Spleen (tissue), 11 donors: ENCODE measurements around the gene ERCC2. TPM values are rescaled to one million over a fixed set of nuclear protein-coding genes. Genes with fewer than 3 reads are reported as not detected.
"Not testable (repeated sequence)": the region's sequence is repeated elsewhere in the genome, so short reads cannot be mapped to it uniquely, and the experiment has no call there.

Experiments used
- DNase-seq: peaks from one replicate; pipeline ENCODE4 v3.0.0-alpha.2; 2020
- H3K27ac ChIP-seq, 8 donors: fragments of 200-600 bp; sonication (generic) in 7 of 8; 1 replicate in 4 of 8; 2 replicates in 4 of 8; pipeline versions ENCODE4 v1.5.0 to v1.8.0; 2016 to 2021; ENCODE audit warnings: inconsistent platforms in 4 of 8, mild to moderate bottlenecking in 4 of 8, moderate library complexity in 1 of 8
- H3K27me3 ChIP-seq, 7 donors: fragments of 200-600 bp; sonication (generic) in 6 of 7; replicated peaks in 1 of 7; 1 replicate in 4 of 7; 2 replicates in 3 of 7; pipeline versions ENCODE4 v1.5.0 to v1.8.0; 2016 to 2021; ENCODE audit warnings: inconsistent platforms in 3 of 7, mild to moderate bottlenecking in 1 of 7
- H3K36me3 ChIP-seq, 6 donors: fragments of 200-600 bp; sonication (generic) in 5 of 6; 1 replicate in 4 of 6; 2 replicates in 2 of 6; pipeline versions ENCODE4 v1.5.0 to v1.8.0; 2016 to 2021; ENCODE audit warnings: inconsistent platforms in 2 of 6
- H3K4me1 ChIP-seq, 6 donors: fragments of 200-600 bp; sonication (generic) in 5 of 6; 1 replicate in 3 of 6; 2 replicates in 3 of 6; pipeline versions ENCODE4 v1.5.0 to v1.8.0; 2016 to 2021; ENCODE audit warnings: inconsistent platforms in 3 of 6
- H3K4me3 ChIP-seq, 8 donors: fragments of 200-600 bp; sonication (generic) in 7 of 8; 1 replicate in 4 of 8; 2 replicates in 4 of 8; pipeline versions ENCODE4 v1.5.0 to v1.8.0; 2016 to 2021; ENCODE audit warnings: inconsistent platforms in 4 of 8, mild to moderate bottlenecking in 4 of 8, moderate library complexity in 2 of 8
- H3K9me3 ChIP-seq, 8 donors: fragments of 200-600 bp; sonication (generic) in 7 of 8; 1 replicate in 4 of 8; 2 replicates in 4 of 8; pipeline versions ENCODE4 v1.5.0 to v1.8.0; 2016 to 2021; ENCODE audit warnings: inconsistent platforms in 4 of 8
- CTCF ChIP-seq, 11 experiments: fragments of 200-600 bp in 7 of 11; fragments of 450-650 bp in 4 of 11; sonication (generic) in 4 of 11; IDR thresholded peaks in 8 of 11; conservative IDR thresholded peaks in 3 of 11; 1 replicate in 7 of 11; 2 replicates in 4 of 11; pipeline versions ENCODE4 v1.4.0 to v1.8.0; 2016 to 2021; ENCODE audit warnings: antibody characterized with exemption in 11 of 11, inconsistent platforms in 4 of 11, mild to moderate bottlenecking in 1 of 11
- POLR2A ChIP-seq, 3 donors: fragments of 450-650 bp; IDR thresholded peaks; one replicate each; pipeline ENCODE4 v1.5.1; 2017; ENCODE audit warnings: antibody characterized with exemption in 3 of 3, mild to moderate bottlenecking in 1 of 3
- POLR2AphosphoS5 ChIP-seq, 3 donors: sonication (generic); formaldehyde crosslinking; IDR thresholded peaks; one replicate each; pipeline ENCODE4 v1.5.1; 2017; ENCODE audit warnings: antibody characterized with exemption in 3 of 3
- WGBS, 5 donors: extraction: QIAGEN DNeasy Blood & Tissue Kit in 3 of 5; methylation state at CpG; one replicate each; pipeline versions ENCODE4 v1.1.5 to v1.1.7; 2013 to 2018; 5-methylcytosine and 5-hydroxymethylcytosine counted together
- intact Hi-C: fragments of 100-400 bp; cut with DNase I; formaldehyde crosslinking; loops from one replicate; pipeline ENCODE4 v1.15.0; 2023; ENCODE audit warnings: low total_unique reads
- polyA plus RNA-seq, 3 donors: library from polyadenylated mRNA; stranded (reverse); fragments of 200-250 nt; gene quantifications; one replicate each; pipeline ENCODE4 v1.2.1, GENCODE V29; 2013
- total RNA-seq, 7 donors: library from RNA; depleted of rRNA in 3 of 7; stranded (reverse); fragments of >200 nt in 3 of 7; fragmentation: NEBNext Ultra II Directional in 4 of 7; extraction: Animal tissue kit (Norgen Biotek cat#: 25700) in 4 of 7; gene quantifications; one replicate each; pipeline versions ENCODE4 v1.1.0 to v1.2.1, GENCODE V29; 2016 to 2021
- donor health status: healthy with polysubstance abuse.
- donor health status: DM: no; HTN: no; CAD: no; lungs with moderate emphysema.
- donor health status: DM: no; HTN: no; CAD: no.
- donor health status: Bipolar disorder and iron deficiency.
- donor health status: healthy.
- donor health status: DM: no; HTN: no; CAD: no.
- donor health status: DM: yes; HTN: yes; CAD: no.

Gene ERCC2
- total and polyA plus RNA-seq, 10 donors, result 11.5 to 22.1 (median 16.0) TPM

- H3K27me3 ChIP-seq, result no peaks in the 10 kb centered on the region
- H3K27ac ChIP-seq, result no peak overlapping the region
- peaks cover 4 to 42% (median 28%) of the 10 kb centered on the region in 6 donors for H3K4me1 ChIP-seq
- 68 to 96% (median 92%) methylated on average over 4 of the region's 4 CpGs for WGBS, 5 donors
- intact Hi-C loops, result no loop called here
- TF ChIP-seq CTCF (IDR thresholded peaks at IDR 0.05 in 8 of 11, conservative IDR thresholded peaks at IDR 0.05 in 3 of 11) (no peak), POLR2A (IDR thresholded peaks at IDR 0.05) (no peak), POLR2AphosphoS5 (IDR thresholded peaks at IDR 0.05) (no peak)
- no peak overlapping the region for H3K4me3 ChIP-seq
- peaks cover 0 to 100% (median 55%) of the 10 kb centered on the region in 6 donors for H3K36me3 ChIP-seq
- H3K9me3 ChIP-seq, result no peaks in the 10 kb centered on the region
- DNase-seq, result no peak
These were observed 46.8 kb upstream of the ERCC2 start for GRCh38 chr19:45417151-45417550.

- Histone ChIP-seq H3K4me3 (no peak overlapping the region), H3K36me3 (peaks cover 0 to 86% (median 46%) of the 10 kb centered on the region in 6 donors), H3K27ac (no peak overlapping the region), H3K4me1 (peaks cover 2 to 23% (median 15%) of the 10 kb centered on the region in 6 donors), H3K27me3 (no peaks in the 10 kb centered on the region), H3K9me3 (no peaks in the 10 kb centered on the region)
- 91 to 100% (median 93%) methylated on average over 8 of the region's 8 CpGs for WGBS, 5 donors
- intact Hi-C loops, result no loop called here
- DNase-seq, result no peak
- TF ChIP-seq CTCF (IDR thresholded peaks at IDR 0.05 in 8 of 11, conservative IDR thresholded peaks at IDR 0.05 in 3 of 11), result no peak
- no peak for TF ChIP-seq POLR2AphosphoS5 (IDR thresholded peaks at IDR 0.05)
- TF ChIP-seq POLR2A (IDR thresholded peaks at IDR 0.05), result no peak
These were observed 44.1 kb upstream of the ERCC2 start for GRCh38 chr19:45414468-45414867.

GRCh38 chr19:45413497-45413896 is 43.1 kb upstream of the ERCC2 start:
- Histone ChIP-seq H3K4me1 (peaks cover 1 to 22% (median 11%) of the 10 kb centered on the region in 6 donors), H3K4me3 (no peak overlapping the region), H3K27me3 (no peaks in the 10 kb centered on the region), H3K9me3 (no peaks in the 10 kb centered on the region), H3K27ac (no peak overlapping the region), H3K36me3 (peaks cover 0 to 82% (median 46%) of the 10 kb centered on the region in 6 donors)
- no peak for TF ChIP-seq POLR2A (IDR thresholded peaks at IDR 0.05)
- no peak for TF ChIP-seq POLR2AphosphoS5 (IDR thresholded peaks at IDR 0.05)
- no peak for TF ChIP-seq CTCF (IDR thresholded peaks at IDR 0.05 in 8 of 11, conservative IDR thresholded peaks at IDR 0.05 in 3 of 11)
- 92 to 96% (median 94%) methylated on average over 6 of the region's 6 CpGs for WGBS, 5 donors
- intact Hi-C loops, result no loop called here
- DNase-seq, result no peak

GRCh38 chr19:45410330-45410729 is 40.0 kb upstream of the ERCC2 start:
- 91 to 98% (median 95%) methylated on average over 4 of the region's 4 CpGs for WGBS, 5 donors
- H3K27ac ChIP-seq, H3K9me3 ChIP-seq, DNase-seq, intact Hi-C loops, H3K27me3 ChIP-seq, H3K4me3 ChIP-seq: not testable (repeated sequence)
- Histone ChIP-seq H3K4me1 (peaks cover 10 to 47% (median 31%) of the 10 kb centered on the region in 6 donors), H3K36me3 (peaks cover 0 to 56% (median 26%) of the 10 kb centered on the region in 6 donors)

DNA sequence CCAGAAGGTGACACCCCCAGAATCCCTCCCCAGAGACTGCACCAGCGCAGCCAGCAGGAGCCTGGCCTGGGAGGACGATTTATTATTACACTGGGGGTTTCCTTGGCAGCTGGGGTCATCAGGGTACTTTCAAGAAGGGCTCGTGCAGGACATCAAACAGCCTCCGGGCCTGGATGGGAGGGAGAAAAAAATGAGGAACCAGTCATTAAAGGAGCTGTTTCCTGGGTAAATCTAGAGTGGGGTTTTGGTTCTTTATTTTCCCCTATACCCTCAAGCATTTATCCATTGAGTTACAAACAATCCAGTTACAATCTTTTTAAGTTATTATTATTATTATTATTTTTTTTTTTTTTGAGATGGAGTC is 39.2 kb upstream of the ERCC2 start:
- Histone ChIP-seq H3K27me3 (peaks cover 0 to 10% (median 4%) of the 10 kb centered on the region in 7 donors), H3K4me3 (no peak overlapping the region), H3K36me3 (peaks cover 0 to 48% (median 22%) of the 10 kb centered on the region in 6 donors), H3K9me3 (no peaks in the 10 kb centered on the region), H3K4me1 (peaks cover 11 to 55% (median 38%) of the 10 kb centered on the region in 6 donors), H3K27ac (no peak overlapping the region)
- no peak for TF ChIP-seq CTCF (IDR thresholded peaks at IDR 0.05 in 8 of 11, conservative IDR thresholded peaks at IDR 0.05 in 3 of 11)
- TF ChIP-seq POLR2AphosphoS5 (IDR thresholded peaks at IDR 0.05), result no peak
- TF ChIP-seq POLR2A (IDR thresholded peaks at IDR 0.05), result no peak
- no peak for DNase-seq
- WGBS, 5 donors, result 37 to 54% (median 47%) methylated on average over 4 of the region's 4 CpGs
- intact Hi-C loops, result no loop called here
